ENCODE data around the gene RBM19.

DNA sequence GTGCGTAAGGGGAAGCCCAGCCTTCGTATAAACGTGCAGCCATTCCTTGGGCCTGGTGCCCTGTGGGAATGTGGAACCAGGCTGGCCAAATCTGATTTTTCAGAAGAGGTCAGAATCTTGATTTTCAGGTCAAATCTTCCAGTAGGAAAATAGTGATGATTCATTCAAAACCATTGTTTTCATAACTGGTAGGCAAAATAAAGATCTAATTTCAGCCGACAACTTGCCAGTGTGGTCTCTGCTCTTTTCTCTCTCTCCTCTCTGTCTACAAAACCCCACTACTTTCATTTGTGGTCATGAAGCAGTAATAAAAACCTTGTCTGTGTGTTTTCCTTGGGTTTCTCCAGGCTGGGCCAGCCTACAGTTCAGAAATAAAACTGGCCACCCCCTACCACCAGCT lies 135.1 kb downstream of the RBM19 start:
- no peak for TF ChIP-seq FOS (IDR thresholded peaks at IDR 0.05; ENCODE audit: low read depth, low read length)
- no peak for TF ChIP-seq CTCF (conservative IDR thresholded peaks at IDR 0.05; ENCODE audit: low read depth, low read length)
- no peak for TF ChIP-seq POLR2A (IDR thresholded peaks at IDR 0.05; ENCODE audit: low read depth, low read length)
- TF ChIP-seq RFX5 (IDR thresholded peaks at IDR 0.05; ENCODE audit: low read depth, low read length): no peak
- no peak for TF ChIP-seq MXI1 (IDR thresholded peaks at IDR 0.05; ENCODE audit: borderline replicate concordance, low read depth, low read length)
- TF ChIP-seq SMC3 (IDR thresholded peaks at IDR 0.05; ENCODE audit: low read depth, low read length): no peak
- no peak for TF ChIP-seq ELK1 (IDR thresholded peaks at IDR 0.05; ENCODE audit: borderline replicate concordance, low read depth, low read length)
- TF ChIP-seq CEBPB (IDR thresholded peaks at IDR 0.05; ENCODE audit: low read depth, low read length): no peak
- TF ChIP-seq RAD21 (IDR thresholded peaks at IDR 0.05; ENCODE audit: low read length): no peak
- no peak for TF ChIP-seq MAZ (IDR thresholded peaks at IDR 0.05; ENCODE audit: borderline replicate concordance, low read depth, low read length)
- no peak for TF ChIP-seq CHD1 (IDR thresholded peaks at IDR 0.05; ENCODE audit: low read depth, low read length)
- TF ChIP-seq USF2 (IDR thresholded peaks at IDR 0.05; ENCODE audit: low read depth, low read length): no peak
